ENCODE results near the gene THAP6. TPM values are rescaled to one million over a fixed set of nuclear protein-coding genes. Genes with fewer than 3 reads are reported as not detected.

Gene THAP6
- total RNA-seq, 1 experiment from 2014 or later, result 19.8 TPM

DNA sequence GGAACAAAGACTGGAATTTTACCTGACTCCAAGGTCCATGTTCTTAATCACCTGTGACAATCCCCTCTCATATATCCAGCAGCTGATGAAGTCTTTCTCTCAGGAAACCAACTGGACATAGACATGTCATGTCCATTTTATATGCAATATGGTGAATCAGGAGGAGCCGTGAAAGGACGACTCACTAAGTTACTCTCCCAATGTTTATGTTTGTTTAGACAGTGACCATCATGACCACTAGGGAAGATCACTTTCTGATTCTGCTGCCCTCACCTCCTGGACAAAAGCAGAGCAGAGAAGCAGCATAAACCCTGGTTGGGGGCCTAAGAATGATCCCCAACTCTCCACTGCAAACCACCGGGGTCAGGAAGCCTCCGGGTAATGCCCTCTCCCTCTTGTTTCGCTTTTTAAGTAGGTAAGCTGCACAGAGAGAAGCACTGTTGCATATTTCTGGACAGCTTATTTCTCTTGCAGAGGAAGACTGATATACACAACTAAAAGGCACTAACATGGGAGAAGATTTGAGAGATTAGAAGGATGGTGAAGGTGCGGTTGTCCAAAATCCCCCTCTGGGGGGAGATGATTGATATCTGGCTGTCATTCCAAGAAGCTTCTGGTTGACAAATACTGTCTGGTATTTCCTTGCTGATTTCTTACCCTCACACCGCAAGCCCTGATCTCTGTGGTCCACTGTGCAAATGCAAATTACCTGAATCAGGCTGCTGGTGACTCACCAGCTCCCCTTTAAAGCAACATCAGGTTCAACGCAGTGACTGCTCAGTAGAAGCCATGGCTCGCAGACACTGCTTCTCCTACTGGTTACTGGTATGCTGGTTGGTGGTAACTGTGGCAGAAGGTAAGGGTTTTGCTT is 41.3 kb downstream of the THAP6 start, which contains the start of gene ODAPH:
ODAPH (plus strand) TSS at position 773 of the 871 bp plus-strand sequence; CDS start at position 790, 17 bp downstream.
- peak; percentile 18 for DNase-seq (ENCODE audit: low read depth, low spot score)
- in situ Hi-C loops (cut with HindIII; ENCODE audit: low pct_unique_long_range_greater_than_20kb, low sequenced_read_pairs), result no loop called here

DNA sequence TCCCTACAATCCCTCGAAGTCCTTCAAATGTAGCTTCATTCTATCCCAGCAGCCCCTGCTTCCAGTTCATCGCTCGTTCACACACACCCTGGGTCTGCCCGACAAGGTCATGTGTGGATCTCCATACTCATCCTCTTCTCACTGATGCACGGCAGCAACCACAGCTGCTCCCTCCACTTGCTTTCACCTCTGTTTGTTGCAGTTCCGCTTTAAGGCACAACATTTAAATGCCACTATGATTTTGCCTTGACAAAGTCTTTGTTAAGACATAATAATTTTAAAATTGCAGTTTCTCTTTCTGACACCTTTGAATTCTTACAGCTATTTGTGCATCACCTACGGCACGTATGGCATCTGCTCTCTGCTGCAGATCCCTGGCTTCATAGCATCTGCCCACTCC is 43.4 kb downstream of the THAP6 start:
- DNase-seq (ENCODE audit: low read depth, low spot score), result no peak
- in situ Hi-C loops (cut with HindIII; ENCODE audit: low pct_unique_long_range_greater_than_20kb, low sequenced_read_pairs), result no loop called here

DNA sequence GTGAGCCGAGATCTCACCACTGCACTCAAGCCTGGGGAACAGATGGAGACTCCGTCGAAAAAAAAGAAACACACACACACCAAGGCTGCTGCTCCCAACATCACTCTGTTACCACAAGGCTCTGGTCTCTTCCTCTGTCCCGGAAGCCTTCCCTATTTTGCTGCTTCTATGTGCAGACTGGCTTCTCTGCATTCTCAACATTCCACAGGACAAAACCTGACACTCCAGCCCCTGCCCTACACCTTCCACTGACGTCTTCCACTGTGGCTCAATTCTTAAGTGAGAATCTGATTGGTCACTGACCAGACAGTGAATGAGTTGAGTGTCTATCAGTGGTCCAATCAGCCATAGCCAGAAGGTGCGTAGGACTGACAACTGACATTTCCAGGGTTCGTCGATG is 47.5 kb downstream of the THAP6 start:
- DNase-seq (ENCODE audit: low read depth, low spot score), result no peak

DNA sequence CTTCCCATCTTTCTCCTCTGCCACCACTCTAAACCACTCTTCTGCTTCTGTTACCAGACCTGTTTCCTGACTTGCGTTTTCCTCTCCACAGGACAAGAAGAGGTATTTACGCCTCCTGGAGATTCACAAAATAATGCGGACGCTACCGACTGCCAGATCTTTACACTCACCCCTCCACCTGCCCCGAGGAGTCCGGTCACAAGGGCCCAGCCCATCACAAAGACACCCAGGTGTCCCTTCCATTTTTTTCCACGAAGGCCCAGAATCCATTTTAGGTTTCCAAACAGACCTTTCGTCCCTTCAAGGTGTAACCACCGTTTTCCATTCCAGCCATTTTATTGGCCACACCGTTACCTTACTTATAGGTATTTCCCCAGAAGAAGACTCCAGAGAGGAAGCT is 49.8 kb downstream of the THAP6 start:
- no peak for DNase-seq (ENCODE audit: low read depth, low spot score)
- in situ Hi-C loops (cut with HindIII; ENCODE audit: low pct_unique_long_range_greater_than_20kb, low sequenced_read_pairs), result no loop called here

More for the DNA sequence above, 47.5 kb downstream of the THAP6 start:
- in situ Hi-C loops (cut with HindIII; ENCODE audit: low pct_unique_long_range_greater_than_20kb, low sequenced_read_pairs), result no loop called here

DNA sequence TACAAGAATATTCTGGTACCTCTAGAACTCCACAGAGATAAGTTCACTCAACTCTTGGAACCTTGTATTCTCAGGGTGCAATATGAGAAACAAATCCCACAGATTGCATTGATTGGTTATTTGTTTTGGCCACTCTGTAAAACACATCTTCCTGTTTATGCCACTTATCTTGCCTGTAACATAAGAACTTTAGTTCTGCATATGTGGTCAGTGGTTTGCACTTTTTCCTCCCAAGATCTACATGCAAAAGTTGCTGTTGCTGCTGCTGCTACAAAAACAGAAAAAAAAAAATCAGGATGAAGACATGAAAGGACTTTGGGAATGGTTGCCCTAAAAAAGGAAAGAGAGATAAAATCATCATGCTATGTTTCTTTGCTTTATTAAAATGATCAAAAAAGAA is 51.2 kb downstream of the THAP6 start:
- no peak for DNase-seq (ENCODE audit: low read depth, low spot score)
- in situ Hi-C loops (cut with HindIII; ENCODE audit: low pct_unique_long_range_greater_than_20kb, low sequenced_read_pairs), result no loop called here

DNA sequence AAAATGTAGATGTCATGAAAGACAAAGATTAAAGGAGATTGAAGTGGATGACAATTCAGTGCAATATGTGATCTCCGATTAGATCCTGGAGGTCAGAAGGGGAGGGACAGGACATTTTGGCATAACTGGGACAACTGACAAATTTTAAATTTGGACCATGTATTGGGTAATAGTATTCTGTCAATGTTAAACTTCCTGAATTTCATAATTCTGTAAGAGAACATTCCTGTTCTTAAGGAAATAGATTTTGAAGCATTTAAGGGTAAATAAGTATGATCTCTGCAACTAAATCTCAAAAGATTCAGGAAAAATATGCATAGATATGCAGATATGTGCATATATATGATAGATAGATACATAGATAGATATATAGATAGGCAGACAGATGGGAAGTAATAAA is 52.6 kb downstream of the THAP6 start:
- no peak for DNase-seq (ENCODE audit: low read depth, low spot score)
- in situ Hi-C loops (cut with HindIII; ENCODE audit: low pct_unique_long_range_greater_than_20kb, low sequenced_read_pairs), result no loop called here

DNA sequence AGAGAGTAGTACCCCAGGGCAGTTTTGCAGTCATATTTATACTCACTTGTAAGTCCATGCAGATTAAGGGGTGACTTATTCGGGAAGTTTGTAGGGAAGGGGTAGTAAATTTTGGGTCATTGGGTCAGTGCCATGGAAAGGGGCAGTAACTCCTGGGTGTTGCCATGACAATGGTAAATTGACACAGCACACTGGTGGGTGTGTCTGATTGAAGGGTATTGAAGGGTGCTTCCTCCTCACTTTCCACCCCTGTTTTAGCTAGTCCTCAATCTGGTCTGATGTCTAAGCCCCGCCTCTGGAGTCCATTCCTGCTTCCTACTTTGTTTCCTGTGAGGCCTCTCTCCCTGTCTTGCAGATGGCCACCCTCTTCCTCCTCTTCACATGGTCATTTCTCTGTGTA is 53.5 kb downstream of the THAP6 start:
- no peak for DNase-seq (ENCODE audit: low read depth, low spot score)
- in situ Hi-C loops (cut with HindIII; ENCODE audit: low pct_unique_long_range_greater_than_20kb, low sequenced_read_pairs), result no loop called here

Other genes starting within 250 kb of the THAP6 start
- gene RCHY1, start 70 bp upstream of the THAP6 start, total RNA-seq (2014; rRNA removed; shearing (Covaris generic)), result 42.9 and 53.5 TPM in 2 replicates
- gene ODAPH, start 41.6 kb downstream of the THAP6 start, total RNA-seq (2014; rRNA removed; shearing (Covaris generic)), result not detected in 2 replicates
- gene CDKL2, start 116.1 kb downstream of the THAP6 start, total RNA-seq (2014; rRNA removed; shearing (Covaris generic)), result not detected in 2 replicates
- gene G3BP2, start 158.9 kb downstream of the THAP6 start, total RNA-seq (2014; rRNA removed; shearing (Covaris generic)), result 355 and 386 TPM in 2 replicates
- 80.7 and 91.6 TPM in 2 replicates for gene USO1, start 210.1 kb downstream of the THAP6 start, total RNA-seq (2014; rRNA removed; shearing (Covaris generic))

Data from SK-MEL-5 (cell line).